HG02642 (cell line): ENCODE measurements around the gene EEF2.
"Not testable (repeated sequence)": the region's sequence is repeated elsewhere in the genome, so short reads cannot be mapped to it uniquely, and the experiment has no call there.

ENCODE experiments used
- ATAC-seq: cut with Tn5 transposase; IDR thresholded peaks from one replicate; pipeline ENCODE4 v1.9.1; 2021; ENCODE audit warnings: mild to moderate bottlenecking; ENCODE audit not compliant: unreplicated experiment, poor library complexity

Gene EEF2

GRCh38 chr19:3950871-3951861, 34.1 kb downstream of the EEF2 start:
- no peak for ATAC-seq

GRCh38 chr19:3949997-3950859, 35.0 kb downstream of the EEF2 start:
- ATAC-seq = no peak

GRCh38 chr19:3949294-3949693, 36.0 kb downstream of the EEF2 start:
- ATAC-seq = no peak

GRCh38 chr19:3947316-3947933, 37.8 kb downstream of the EEF2 start:
- not testable (repeated sequence) for ATAC-seq

GRCh38 chr19:3945838-3946237, 39.4 kb downstream of the EEF2 start:
- no peak for ATAC-seq

DNA sequence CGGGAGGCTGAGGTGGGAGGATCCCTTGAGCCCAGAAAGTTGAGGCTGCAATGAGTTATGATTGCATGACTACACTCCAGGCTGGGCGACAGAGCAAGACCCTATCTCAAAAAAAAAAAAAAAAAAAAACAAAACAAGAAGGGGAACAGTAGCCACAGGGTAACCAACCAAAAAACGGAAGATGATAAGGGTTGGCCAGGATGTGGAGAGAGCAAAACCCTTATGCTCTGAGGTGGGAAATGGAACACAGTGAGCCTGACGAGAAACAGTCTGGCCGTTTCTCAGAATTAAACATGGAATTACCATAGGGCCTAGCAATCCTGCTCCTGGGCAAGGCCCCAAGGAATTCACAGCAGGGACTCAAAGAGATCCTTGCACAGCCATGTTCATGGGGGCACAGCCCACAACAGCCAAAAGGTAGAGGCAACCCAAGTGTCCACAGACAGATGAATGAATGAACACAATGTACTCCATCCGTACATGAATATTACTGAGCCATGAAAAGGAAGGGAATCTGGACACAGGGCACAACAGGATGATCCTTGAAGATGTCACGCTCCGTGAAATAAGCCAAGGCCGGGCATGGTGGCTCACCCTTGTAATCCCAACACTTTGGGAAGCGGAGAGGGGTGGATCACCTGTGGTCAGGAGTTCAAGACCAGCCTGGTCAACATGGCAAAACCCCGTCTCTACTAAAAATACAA, 41.1 kb downstream of the EEF2 start:
- no peak for ATAC-seq

DNA sequence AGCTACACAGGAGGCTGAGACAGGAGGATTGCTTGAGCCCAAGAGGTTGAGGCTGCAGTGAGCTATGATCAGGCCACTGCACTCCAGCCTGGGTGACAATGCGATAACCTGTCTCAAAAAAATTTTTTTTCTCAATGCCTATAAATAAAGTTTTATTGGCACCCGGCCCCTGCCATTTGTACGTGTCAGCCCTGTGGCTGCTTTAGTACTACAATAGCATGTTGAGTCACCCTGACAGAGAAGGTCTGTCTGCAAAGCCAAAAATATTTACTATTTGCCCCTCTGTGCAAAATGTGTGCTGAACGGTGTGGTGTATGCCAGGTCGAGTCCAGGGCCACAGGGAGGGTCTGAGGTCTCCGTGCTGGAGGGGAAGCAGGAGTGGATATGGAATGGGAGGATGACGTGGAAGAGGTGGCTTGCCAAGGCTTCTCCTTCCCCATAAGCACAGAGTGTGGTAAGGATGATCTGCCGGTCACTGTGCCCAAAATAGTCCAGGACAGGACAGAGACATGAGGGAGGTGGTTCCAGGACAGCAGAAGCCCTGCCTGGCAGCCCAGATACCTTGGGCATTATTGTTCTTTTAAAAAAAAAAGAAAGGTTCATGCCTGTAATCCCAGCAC, 42.4 kb downstream of the EEF2 start:
- no peak for ATAC-seq

- not testable (repeated sequence) for ATAC-seq
Measured at GRCh38 chr19:3938300-3938950, 46.8 kb downstream of the EEF2 start.

GRCh38 chr19:3936506-3937442, 48.5 kb downstream of the EEF2 start:
- ATAC-seq = no peak

- no peak for ATAC-seq
Measured at GRCh38 chr19:3932931-3933810, 52.1 kb downstream of the EEF2 start, which contains the start of gene NMRK2. Gene NMRK2, plus strand, starts transcription at chr19:3933069. Its CDS starts 603 bp downstream, at chr19:3933672.

DNA sequence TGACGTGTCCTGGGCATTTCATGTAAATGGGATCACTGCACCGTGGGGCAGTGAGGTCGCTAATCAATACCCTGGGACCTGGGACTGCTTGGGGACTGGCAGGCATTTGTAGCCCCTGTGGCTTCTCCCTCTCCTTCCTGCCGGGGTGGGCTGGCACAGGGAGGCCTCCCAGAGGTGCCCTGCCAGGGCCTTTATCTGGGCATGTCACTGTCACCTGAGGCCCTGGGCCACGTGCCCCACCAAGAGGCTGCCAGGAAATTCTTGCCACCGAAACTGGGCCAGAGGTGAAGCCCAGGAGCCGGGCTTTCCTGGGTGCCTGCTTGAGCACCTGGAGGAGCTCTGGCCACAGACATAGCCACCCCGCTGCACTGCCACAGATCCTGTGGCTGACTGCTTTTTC, 54.2 kb downstream of the EEF2 start:
- no peak for ATAC-seq
